ENCODE measurements around the gene SPATA2. TPM values are rescaled to one million over a fixed set of nuclear protein-coding genes. Genes with fewer than 3 reads are reported as not detected.

The SPATA2 gene
- total RNA-seq, 4 donors from 2014 or later, result 2.7 to 7.2 (median 4.9) TPM

- Histone ChIP-seq H3K9me3 (no peaks in the 10 kb centered on the region), H3K4me3 (no peak overlapping the region), H3K36me3 (peaks cover 0 to 79% of the 10 kb centered on the region in 2 donors), H3K27ac (no peak overlapping the region), H3K4me1 (peaks cover 0 to 18% (median 0%) of the 10 kb centered on the region in 3 donors), H3K27me3 (no peaks in the 10 kb centered on the region)
- ATAC-seq, result no peak
- 63 to 92% methylated on average over 7 to 11 of the region's 37 CpGs for WGBS, 2 donors (ENCODE audit: low coverage in 1 of 2)
- TF ChIP-seq POLR2AphosphoS5 (IDR thresholded peaks at IDR 0.05) (no peak), CTCF (IDR thresholded peaks at IDR 0.05) (no peak), EP300 (IDR thresholded peaks at IDR 0.05) (no peak), POLR2A (IDR thresholded peaks at IDR 0.05) (no peak)
Observed at GRCh38 chr20:49906101-49906604, 9.2 kb downstream of the SPATA2 start.

- no peaks in the 10 kb centered on the region for H3K27me3 ChIP-seq
- no peak for ATAC-seq
- TF ChIP-seq CTCF (IDR thresholded peaks at IDR 0.05), result no peak
- H3K9me3 ChIP-seq, result no peaks in the 10 kb centered on the region
- no peak overlapping the region for H3K27ac ChIP-seq
- H3K4me3 ChIP-seq, result no peak overlapping the region
- H3K36me3 ChIP-seq, result peaks cover 0 to 79% of the 10 kb centered on the region in 2 donors
- 87 to 93% methylated on average over 16 to 21 of the region's 29 CpGs for WGBS, 2 donors (ENCODE audit: low coverage in 1 of 2)
- H3K4me1 ChIP-seq, result peaks cover 0 to 13% (median 0%) of the 10 kb centered on the region in 3 donors
Observed at GRCh38 chr20:49905415-49906091, 9.8 kb downstream of the SPATA2 start.

DNA sequence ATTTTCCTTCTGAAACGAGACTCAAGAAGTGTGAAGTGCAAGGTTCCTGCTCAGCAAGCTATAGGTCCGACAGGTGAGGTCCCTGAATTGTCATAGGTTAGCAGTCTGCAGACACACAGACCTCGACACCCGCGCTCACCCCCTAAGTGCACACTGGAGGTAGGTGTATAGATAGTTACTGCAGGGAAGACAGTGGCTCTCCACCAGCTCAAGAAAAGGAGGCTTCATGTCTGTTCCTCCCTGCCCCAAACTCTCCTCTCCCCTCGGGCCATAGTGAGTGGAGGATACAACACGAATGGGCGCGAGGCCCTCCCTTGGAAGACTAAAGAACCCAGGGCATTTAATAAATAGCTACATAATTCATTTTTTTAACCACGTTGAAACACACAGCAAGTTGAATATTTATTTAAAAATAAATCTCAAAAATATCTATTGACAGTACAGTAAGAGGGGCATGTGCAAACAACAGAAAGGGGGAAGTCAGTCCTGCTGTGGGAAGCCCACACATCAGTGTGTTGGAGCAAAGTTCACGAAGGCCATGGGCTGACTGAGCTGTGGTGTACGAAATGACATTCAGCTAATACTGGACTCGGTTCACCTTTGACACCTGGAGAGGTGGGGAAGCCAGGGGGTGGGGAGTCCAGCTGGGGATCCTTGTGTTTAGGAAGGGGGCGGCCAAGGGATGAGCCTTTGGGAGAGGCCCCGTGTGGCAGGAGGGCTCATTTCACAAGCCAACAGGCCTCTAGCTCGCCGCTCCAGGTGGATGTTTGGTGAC, 10.7 kb downstream of the SPATA2 start:
- H3K36me3 ChIP-seq, result peaks cover 0 to 71% of the 10 kb centered on the region in 2 donors
- H3K4me3 ChIP-seq, result no peak overlapping the region
- no peaks in the 10 kb centered on the region for H3K27me3 ChIP-seq
- no peaks in the 10 kb centered on the region for H3K9me3 ChIP-seq
- WGBS, 2 donors (ENCODE audit: low coverage in 1 of 2), result 78 to 90% methylated on average over 12 to 16 of the region's 17 CpGs
- H3K27ac ChIP-seq, result no peak overlapping the region
- ATAC-seq, result no peak
- no peak for TF ChIP-seq EP300 (IDR thresholded peaks at IDR 0.05)
- TF ChIP-seq POLR2AphosphoS5 (IDR thresholded peaks at IDR 0.05), result no peak
- no peak for TF ChIP-seq CTCF (IDR thresholded peaks at IDR 0.05)
- no peak for TF ChIP-seq POLR2A (IDR thresholded peaks at IDR 0.05)
- H3K4me1 ChIP-seq, result peaks cover 0 to 3% (median 0%) of the 10 kb centered on the region in 3 donors

DNA sequence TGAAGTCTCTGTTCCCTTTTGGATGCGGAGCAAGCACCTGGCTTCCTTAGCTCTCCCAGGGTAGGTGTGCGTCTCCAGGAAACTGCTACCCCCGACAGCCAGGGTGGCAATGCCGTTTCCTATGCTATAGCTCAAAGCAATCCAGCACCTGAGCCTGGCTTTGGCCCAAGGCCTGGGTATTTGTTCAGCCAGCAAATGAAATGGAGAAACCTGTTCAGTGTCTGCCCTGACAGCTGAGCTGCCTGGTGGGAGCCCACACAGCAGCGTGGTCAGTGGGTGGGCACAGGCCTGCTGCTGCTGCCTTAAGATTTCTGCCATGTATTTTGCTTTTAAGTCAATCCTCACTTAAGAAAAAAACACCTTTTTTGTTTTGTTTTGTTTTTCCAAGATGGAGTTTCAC, 13.7 kb downstream of the SPATA2 start:
- no peak for ATAC-seq
- no peak overlapping the region for H3K27ac ChIP-seq
- TF ChIP-seq POLR2AphosphoS5 (IDR thresholded peaks at IDR 0.05) (no peak), POLR2A (IDR thresholded peaks at IDR 0.05) (no peak), CTCF (IDR thresholded peaks at IDR 0.05) (no peak), EP300 (IDR thresholded peaks at IDR 0.05) (no peak)
- no peaks in the 10 kb centered on the region for H3K4me1 ChIP-seq
- H3K4me3 ChIP-seq, result no peak overlapping the region
- WGBS, 2 donors (ENCODE audit: low coverage in 1 of 2), result 71% methylated on average over 1 of the region's 5 CpGs; no CpG with 5 or more reads in 1 of the 2 donors
- H3K36me3 ChIP-seq, result peaks cover 0 to 42% of the 10 kb centered on the region in 2 donors
- no peaks in the 10 kb centered on the region for H3K27me3 ChIP-seq
- H3K9me3 ChIP-seq, result no peaks in the 10 kb centered on the region
